Effector CD4-positive, alpha-beta T cell (primary cell): ENCODE results near the gene CBR3.

Experiments used
- DNase-seq: peaks from one replicate; pipeline ENCODE4 v3.0.0-alpha.2; 2020

Gene CBR3

DNA sequence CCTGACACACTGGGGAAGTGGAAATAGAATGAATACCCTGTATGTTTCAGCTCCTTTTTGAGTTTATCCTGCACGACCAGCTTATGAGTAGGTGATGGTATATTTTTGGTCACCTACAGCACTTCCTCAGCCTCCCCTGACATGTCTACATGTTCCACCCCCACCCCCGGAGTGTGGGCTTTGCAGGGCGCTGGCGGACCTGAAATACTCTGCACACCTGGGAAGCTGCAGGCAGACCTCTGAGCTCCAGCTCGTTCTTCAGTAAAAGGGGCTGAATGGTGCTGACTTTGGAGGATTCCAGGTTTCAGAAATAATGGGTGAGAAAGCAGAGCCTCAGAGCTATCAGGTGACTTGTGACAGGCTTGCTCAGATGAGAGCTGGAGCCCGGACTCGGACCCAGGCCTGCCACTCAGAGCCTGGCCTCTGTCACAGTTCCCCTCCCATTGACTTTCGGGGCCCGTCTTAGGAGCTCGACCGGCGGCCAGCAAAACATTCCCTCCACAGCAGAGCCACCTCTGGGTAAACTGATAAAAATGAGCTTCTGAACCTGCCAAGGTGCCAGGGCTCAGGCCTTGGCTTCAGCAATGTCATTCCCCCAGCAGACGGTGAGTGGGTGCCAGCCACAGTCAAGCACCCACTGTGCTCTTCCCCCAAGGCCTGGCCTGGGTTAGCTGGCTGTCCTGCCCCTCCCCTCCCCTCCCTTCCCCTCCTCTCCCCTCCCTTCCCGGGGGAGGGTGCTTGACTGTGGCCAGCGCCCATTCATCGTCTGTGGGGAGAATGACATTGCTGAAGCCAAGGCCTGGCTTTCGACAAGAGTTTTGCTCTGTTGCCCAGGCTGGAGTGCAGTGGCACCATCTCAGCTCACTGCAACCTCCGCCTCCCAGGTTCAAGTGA lies 51.9 kb downstream of the CBR3 start:
- no peak for DNase-seq

DNA sequence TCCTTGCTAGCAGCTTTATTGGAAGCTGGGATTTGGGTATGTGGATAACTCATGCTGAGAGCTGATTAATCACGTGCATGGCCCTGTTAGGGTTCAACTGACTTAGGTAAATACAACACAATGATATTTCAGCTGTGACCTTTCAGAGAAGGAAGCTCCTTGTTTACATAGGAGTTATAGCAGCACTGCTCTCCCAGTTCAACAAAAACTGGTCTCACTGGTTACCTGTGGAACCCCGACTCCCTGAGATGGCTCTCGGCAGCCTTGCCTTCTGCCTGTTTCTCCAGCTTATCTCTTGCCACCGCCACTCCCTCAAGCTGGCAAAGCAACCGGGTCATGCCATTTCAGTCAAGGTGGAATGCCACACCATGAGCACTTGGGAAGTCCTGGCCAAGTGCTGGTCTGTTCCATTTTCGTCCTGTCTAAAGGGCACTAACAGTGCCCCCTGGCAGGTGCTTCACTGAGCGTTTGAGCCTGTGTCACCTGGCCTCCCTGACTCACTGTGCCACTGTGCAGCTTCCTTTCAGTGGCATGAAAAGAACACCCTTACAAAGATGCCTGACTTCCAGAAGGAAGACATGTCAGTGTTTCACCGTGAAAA lies 53.3 kb downstream of the CBR3 start:
- no peak for DNase-seq

DNA sequence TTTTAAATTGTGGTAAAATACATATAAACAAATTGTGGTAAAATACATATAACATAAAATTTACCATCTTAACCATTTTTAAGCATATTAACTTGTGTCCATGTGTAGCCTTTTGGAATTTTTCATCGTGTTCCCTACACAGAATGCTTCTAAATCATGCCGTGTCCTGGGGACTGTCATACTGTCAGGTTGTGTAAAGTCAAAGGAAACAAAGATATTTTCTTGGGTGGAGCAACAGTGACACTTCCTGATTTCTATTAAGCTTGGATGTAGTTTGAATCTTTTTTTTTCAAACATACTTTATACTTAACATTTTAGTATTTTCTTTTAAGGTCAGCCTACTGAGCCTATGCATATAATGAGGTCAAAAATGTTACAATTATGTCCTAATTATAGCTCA lies 54.1 kb downstream of the CBR3 start:
- DNase-seq = no peak

DNA sequence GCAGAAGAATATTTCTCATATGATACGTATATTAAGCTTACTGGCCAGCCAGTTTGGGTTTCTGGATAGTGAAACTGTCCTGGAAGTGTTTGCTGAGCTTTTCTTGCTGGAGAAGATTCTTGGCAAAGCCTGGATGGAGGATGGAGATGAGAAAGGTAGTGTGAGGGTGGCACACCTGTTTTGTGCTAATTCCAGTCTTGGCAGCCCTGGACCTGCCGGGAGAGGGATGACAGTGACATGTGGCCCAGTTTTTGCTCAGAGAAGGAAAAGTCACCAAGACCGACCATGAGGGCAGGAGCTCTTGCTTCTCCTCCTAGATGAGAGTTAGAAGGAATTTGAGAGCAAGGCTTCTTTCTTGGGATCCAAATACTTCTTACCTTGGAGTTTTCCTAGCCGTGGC lies 55.9 kb downstream of the CBR3 start:
- no peak for DNase-seq

DNA sequence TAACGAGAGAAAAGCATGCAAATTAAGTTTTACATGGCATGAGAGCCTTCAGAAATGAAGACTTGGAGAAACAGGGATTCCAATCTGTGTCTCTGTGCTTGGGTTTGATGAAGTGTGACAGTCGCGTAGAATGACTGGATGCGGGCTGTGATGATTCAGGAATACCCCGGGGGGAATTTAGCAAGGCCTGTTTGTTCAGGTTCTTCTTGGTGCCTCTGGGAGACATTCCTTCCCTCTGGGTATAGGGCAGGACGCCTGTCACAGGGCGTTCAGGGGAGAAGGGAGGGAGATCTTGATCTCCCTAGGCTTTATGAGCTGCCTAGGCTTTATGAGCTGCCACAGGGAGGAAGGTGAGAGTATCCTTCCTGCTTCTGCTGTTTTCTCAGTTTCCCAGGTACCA lies 58.3 kb downstream of the CBR3 start:
- no peak for DNase-seq

DNA sequence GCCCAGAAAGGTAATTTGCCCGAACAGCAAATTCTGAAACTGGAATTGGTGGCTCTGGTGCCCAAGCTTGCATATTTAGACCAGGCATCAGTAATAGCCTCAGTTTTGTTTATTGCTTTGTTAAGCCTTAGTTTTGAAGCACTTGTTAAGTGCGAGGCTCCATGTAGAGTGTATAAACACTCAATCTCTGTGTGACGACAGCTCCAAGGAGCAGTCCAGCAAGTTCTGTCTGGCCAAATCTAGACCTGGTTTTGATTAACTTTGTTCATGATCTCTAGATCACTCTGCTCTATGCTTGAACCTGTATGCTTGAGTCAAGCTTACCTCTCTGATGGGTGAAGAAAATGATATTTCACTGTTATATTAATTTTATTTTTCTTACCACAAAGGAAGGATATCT lies 59.1 kb downstream of the CBR3 start:
- no peak for DNase-seq

DNA sequence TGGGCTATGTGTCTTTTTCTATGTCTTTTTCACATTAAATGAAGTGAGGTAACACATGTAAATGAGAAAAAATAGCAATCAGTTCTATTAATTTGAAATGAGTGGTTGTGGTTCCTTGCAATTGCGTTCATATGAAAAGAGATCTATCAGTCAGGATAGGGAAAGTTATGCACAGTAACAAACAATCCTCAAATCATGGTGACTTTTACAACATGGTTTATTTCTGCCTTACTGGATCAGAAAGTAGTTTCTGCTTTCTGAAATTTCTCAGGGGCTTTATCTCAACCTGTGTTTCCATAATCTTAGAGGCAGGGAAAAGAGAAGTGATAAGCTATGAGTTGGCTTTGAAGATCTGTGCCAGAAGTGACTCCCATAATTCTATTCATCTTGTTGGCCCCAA lies 60.7 kb downstream of the CBR3 start:
- DNase-seq = no peak
